Keratinocyte (primary cell): ENCODE measurements around the gene ZCWPW2. TPM values are rescaled to one million over a fixed set of nuclear protein-coding genes. Genes with fewer than 3 reads are reported as not detected.
A peak's percentile ranks its signal among the peaks of the same experiment; 100 is the strongest.

Experiments
- DNase-seq: peaks from one replicate; pipeline ENCODE4 v3.0.0-alpha.2; 2011; ENCODE audit warnings: low read depth, missing footprints, low spot score
- FAIRE-seq: peaks from 2 replicates; lab custom pipeline; 2011; peaks lifted over from hg19 to GRCh38; lab: Jason Lieb, UNC
- H2AFZ ChIP-seq: 2 replicates; pipeline ENCODE4 v1.6.0; 2012; ENCODE audit warnings: low read length, control low read depth, inconsistent platforms; ENCODE audit not compliant: control insufficient read depth
- H3K27ac ChIP-seq: 2 replicates; pipeline ENCODE4 v1.5.1; 2011; ENCODE audit warnings: low read length; ENCODE audit not compliant: control insufficient read depth, insufficient read depth
- H3K27me3 ChIP-seq: 3 replicates; pipeline ENCODE4 v1.6.0; 2011; ENCODE audit warnings: low read length; ENCODE audit not compliant: control insufficient read depth, insufficient read depth; ENCODE audit errors: extremely low read depth
- H3K36me3 ChIP-seq, 2 experiments: 2 replicates in 1 of 2; 3 replicates in 1 of 2; pipeline ENCODE4 v1.5.1; 2011; ENCODE audit warnings: low read length in 2 of 2, mild to moderate bottlenecking in 1 of 2; ENCODE audit not compliant: control insufficient read depth in 2 of 2, insufficient read depth in 2 of 2; ENCODE audit errors: extremely low read depth in 1 of 2
- H3K4me1 ChIP-seq: 3 replicates; pipeline ENCODE4 v1.5.1; 2011; ENCODE audit warnings: low read length; ENCODE audit not compliant: control insufficient read depth, insufficient read depth; ENCODE audit errors: extremely low read depth
- H3K4me2 ChIP-seq: 3 replicates; pipeline ENCODE4 v1.6.0; 2011; ENCODE audit warnings: low read depth, low read length; ENCODE audit not compliant: control insufficient read depth, insufficient read depth; ENCODE audit errors: extremely low read depth
- H3K4me3 ChIP-seq, 3 experiments: fragments of 200-600 bp in 1 of 3; sonication (generic) in 1 of 3; 2 replicates in 2 of 3; 3 replicates in 1 of 3; pipeline ENCODE4 v1.5.1; 2011 to 2016; ENCODE audit warnings: low read length in 3 of 3, mild to moderate bottlenecking in 3 of 3, control low read depth in 2 of 3, inconsistent platforms in 1 of 3, low read depth in 1 of 3, mixed read lengths in 1 of 3, mixed run types in 1 of 3, moderate library complexity in 1 of 3; ENCODE audit not compliant: control insufficient read depth in 2 of 3, insufficient read depth in 2 of 3; ENCODE audit errors: extremely low read depth in 1 of 3
- H3K79me2 ChIP-seq: 2 replicates; pipeline ENCODE4 v1.6.0; 2012; ENCODE audit warnings: low read length; ENCODE audit not compliant: control insufficient read depth, insufficient read depth
- H3K9ac ChIP-seq: 3 replicates; pipeline ENCODE4 v1.6.0; 2011; ENCODE audit warnings: low read length; ENCODE audit not compliant: control insufficient read depth, insufficient read depth; ENCODE audit errors: extremely low read depth
- H3K9me1 ChIP-seq: 3 replicates; pipeline ENCODE4 v1.6.0; 2011; ENCODE audit warnings: low read length; ENCODE audit not compliant: control insufficient read depth, insufficient read depth; ENCODE audit errors: extremely low read depth
- H3K9me3 ChIP-seq: 2 replicates; pipeline ENCODE4 v1.5.1; 2012; ENCODE audit warnings: low read depth, low read length; ENCODE audit not compliant: control insufficient read depth
- H4K20me1 ChIP-seq: 3 replicates; pipeline ENCODE4 v1.6.0; 2011; ENCODE audit warnings: low read length; ENCODE audit not compliant: control insufficient read depth, insufficient read depth; ENCODE audit errors: extremely low read depth
- CTCF ChIP-seq, 3 experiments: IDR thresholded peaks in 1 of 3; conservative IDR thresholded peaks in 1 of 3; optimal IDR thresholded peaks in 1 of 3; 2 replicates in 2 of 3; 3 replicates in 1 of 3; pipeline versions ENCODE3 to v1.5.1; 2011; ENCODE audit warnings: low read length in 3 of 3, mild to moderate bottlenecking in 3 of 3, moderate library complexity in 2 of 3, control low read depth in 1 of 3, inconsistent platforms in 1 of 3; ENCODE audit not compliant: insufficient read depth in 2 of 3; ENCODE audit errors: extremely low read depth in 1 of 3
- EZH2 ChIP-seq: IDR thresholded peaks from one replicate; pipeline ENCODE4 v1.6.1; 2012; ENCODE audit warnings: inconsistent platforms, mild to moderate bottlenecking, low read length, moderate library complexity
- dilution Hi-C: fragments of 300-500 bp; cut with MboI; formaldehyde crosslinking; loops from one replicate; pipeline ENCODE4 v1.7.0; 2020; ENCODE audit warnings: low sequenced_read_pairs; ENCODE audit not compliant: extremely low pct_ligation_motif_present
- polyA minus RNA-seq, 3 experiments: library from RNA; depleted of rRNA, polyadenylated mRNA; stranded (reverse); fragments of >200 nt; gene quantifications; 1 replicate in 1 of 3; 2 replicates in 1 of 3; 3 replicates in 1 of 3; pipeline ENCODE4 v1.2.3, GENCODE V29; 2011
- polyA plus RNA-seq, 5 experiments: library from polyadenylated mRNA; depleted of rRNA in 3 of 5; stranded (reverse) in 3 of 5; stranded (forward) in 1 of 5; unstranded in 1 of 5; fragments of >200 nt; gene quantifications; 1 replicate in 1 of 5; 2 replicates in 3 of 5; 3 replicates in 1 of 5; pipeline versions ENCODE4 v1.2.1 to v1.2.3, GENCODE V29; 2011 to 2012; ENCODE audit warnings: missing spikeins in 2 of 5, low read depth in 1 of 5, low replicate concordance in 1 of 5

Gene ZCWPW2, protein sequence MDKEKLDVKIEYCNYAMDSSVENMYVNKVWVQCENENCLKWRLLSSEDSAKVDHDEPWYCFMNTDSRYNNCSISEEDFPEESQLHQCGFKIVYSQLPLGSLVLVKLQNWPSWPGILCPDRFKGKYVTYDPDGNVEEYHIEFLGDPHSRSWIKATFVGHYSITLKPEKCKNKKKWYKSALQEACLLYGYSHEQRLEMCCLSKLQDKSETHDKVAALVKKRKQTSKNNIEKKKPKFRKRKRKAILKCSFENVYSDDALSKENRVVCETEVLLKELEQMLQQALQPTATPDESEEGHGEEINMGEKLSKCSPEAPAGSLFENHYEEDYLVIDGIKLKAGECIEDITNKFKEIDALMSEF
- 0.24 to 0.58 TPM (median 0.40 TPM) in 3 replicates for polyA plus RNA-seq
- 1.2 TPM for polyA plus RNA-seq (2011; ENCODE audit: low read depth)
- polyA plus RNA-seq (2011; cell fraction: cytosol; rRNA removed): 0.36 and 0.63 TPM in 2 replicates
- polyA plus RNA-seq (2011; cell fraction: nucleus; rRNA removed): 0.29 and 0.31 TPM in 2 replicates
- 0.42 and 0.68 TPM in 2 replicates for polyA plus RNA-seq (2012; ENCODE audit: low replicate concordance)
- 0.49 TPM in 1 of 3 replicates, not detected in the others for polyA minus RNA-seq
- polyA minus RNA-seq (2011; cell fraction: cytosol; rRNA and poly(A)+ RNA removed): not detected
- polyA minus RNA-seq (2011; cell fraction: nucleus; rRNA and poly(A)+ RNA removed): not detected in 2 replicates

DNA sequence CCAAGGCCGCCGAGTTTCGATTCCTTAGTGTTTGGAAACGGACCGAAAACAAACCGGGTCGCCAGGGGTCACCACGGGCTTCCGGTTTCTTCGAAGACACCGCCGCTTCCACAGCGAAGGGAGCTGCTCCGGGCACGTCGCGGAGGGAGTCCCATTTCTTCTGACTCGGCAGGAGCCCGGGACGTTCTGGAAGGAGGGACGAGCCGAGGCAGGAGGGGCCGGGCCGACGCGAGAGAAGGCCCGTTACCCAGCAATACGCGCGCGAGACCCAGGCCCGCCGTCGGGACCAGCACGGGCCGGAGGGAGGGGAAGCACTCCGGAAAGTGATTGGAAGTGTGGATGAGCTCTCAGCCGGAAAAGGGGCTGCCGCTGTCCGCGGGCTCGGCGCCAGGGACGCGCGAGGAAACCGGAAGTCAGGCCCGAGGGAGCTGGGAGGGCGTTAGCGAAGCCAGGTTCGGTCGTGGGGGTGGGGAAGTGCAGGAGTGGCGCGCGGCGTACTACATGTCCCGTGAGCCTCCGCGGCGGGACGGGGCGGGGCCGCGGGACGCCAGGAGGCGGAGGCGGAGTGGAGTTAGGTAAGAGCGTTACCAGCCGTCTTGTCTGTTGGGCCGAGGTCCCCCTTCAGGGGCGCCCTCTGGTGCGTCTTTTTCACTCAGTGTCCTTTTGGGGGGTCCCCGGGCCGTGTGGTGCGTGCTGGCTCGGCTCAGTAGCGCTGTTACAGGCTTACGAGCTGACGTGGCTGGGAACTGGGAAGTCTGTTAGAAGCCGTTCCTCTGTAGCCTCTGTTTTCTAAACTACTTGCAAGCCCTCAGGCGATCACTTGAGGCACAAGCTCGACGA is at the start of gene ZCWPW2, which contains the start of gene AZI2:
Gene ZCWPW2, plus strand, starts transcription at position 93 of the 840 bp plus-strand sequence. CDS start 64,348 bp downstream, outside the sequence.
Gene AZI2, minus strand, starts transcription at position 196 of the 840 bp plus-strand sequence. CDS start 8,207 bp downstream, outside the sequence.
- H3K4me3 ChIP-seq: peak within 1 kb of the TSS; percentile 62 to 94 (median 91)
- peaks cover 40% of the 10 kb centered on the region for H3K79me2 ChIP-seq
- DNase-seq: peak; percentile 53
- H3K27me3 ChIP-seq: no peaks in the 10 kb centered on the region
- peak within 1 kb of the TSS; percentile 98 for H3K27ac ChIP-seq
- no peaks in the 10 kb centered on the region for H3K36me3 ChIP-seq
- H3K9ac ChIP-seq: peak within 1 kb of the TSS; percentile 94
- peak in 2 of 3 experiments; percentile 16 to 19 for TF ChIP-seq CTCF (optimal IDR thresholded peaks at IDR 0.05 in 1 of 3, IDR thresholded peaks at IDR 0.05 in 1 of 3, conservative IDR thresholded peaks at IDR 0.05 in 1 of 3; ENCODE audit: extremely low read depth in 1 of 3, insufficient read depth in 2 of 3, low read length in 3 of 3)
- TF ChIP-seq EZH2: no peak
- FAIRE-seq: peak; percentile 41
- no peaks in the 10 kb centered on the region for H3K9me3 ChIP-seq
- H3K4me2 ChIP-seq: peak within 1 kb of the TSS; percentile 91
- no peaks in the 10 kb centered on the region for H3K9me1 ChIP-seq
- H2AFZ ChIP-seq: peak within 1 kb of the TSS; percentile 95
- peaks cover 14% of the 10 kb centered on the region for H3K4me1 ChIP-seq
- dilution Hi-C loops: no loop called here
- H4K20me1 ChIP-seq: no peaks in the 10 kb centered on the region

DNA sequence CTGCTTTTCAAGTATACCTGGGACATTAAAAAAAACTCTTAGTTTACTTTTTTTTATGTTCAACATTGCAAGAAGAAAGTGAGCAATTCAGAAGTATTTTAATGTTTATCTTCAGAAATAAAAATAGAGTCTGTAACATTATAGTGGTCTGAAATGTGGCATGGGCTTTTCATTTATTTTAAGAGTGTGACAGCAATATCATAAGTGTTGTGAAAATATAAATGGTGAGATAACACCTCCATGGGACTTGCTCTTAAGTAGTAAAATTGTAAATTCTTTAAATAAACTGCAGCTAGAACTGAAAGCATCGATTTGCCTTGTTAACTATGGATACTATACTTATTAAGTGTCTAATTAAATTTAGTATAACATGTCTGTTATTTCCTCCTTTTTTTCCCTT is 48.8 kb upstream of the ZCWPW2 start:
- no peak for DNase-seq
- no peak for FAIRE-seq
- dilution Hi-C loops: no loop called here

More for the DNA sequence above, 48.8 kb upstream of the ZCWPW2 start:
- H3K4me1 ChIP-seq: no peaks in the 10 kb centered on the region
- no peak overlapping the region for H2AFZ ChIP-seq
- H3K4me2 ChIP-seq: no peak overlapping the region
- no peaks in the 10 kb centered on the region for H3K79me2 ChIP-seq
- no peaks in the 10 kb centered on the region for H3K27me3 ChIP-seq
- H3K9me3 ChIP-seq: no peaks in the 10 kb centered on the region
- no peaks in the 10 kb centered on the region for H3K36me3 ChIP-seq
- H3K9ac ChIP-seq: no peak overlapping the region
- TF ChIP-seq CTCF (optimal IDR thresholded peaks at IDR 0.05 in 1 of 3, IDR thresholded peaks at IDR 0.05 in 1 of 3, conservative IDR thresholded peaks at IDR 0.05 in 1 of 3; ENCODE audit: extremely low read depth in 1 of 3, insufficient read depth in 2 of 3, low read length in 3 of 3): no peak
- no peak for TF ChIP-seq EZH2
- H3K4me3 ChIP-seq: no peak overlapping the region
- no peak overlapping the region for H3K27ac ChIP-seq
- H3K9me1 ChIP-seq: no peaks in the 10 kb centered on the region
- H4K20me1 ChIP-seq: no peaks in the 10 kb centered on the region
